Measurements from ENCODE around the gene AP2A2.

- TF ChIP-seq EZH2 (IDR thresholded peaks at IDR 0.05; ENCODE audit: borderline replicate concordance, low read depth, low read length, poor library complexity, severe bottlenecking) (no peak), CTCF (conservative IDR thresholded peaks at IDR 0.05; ENCODE audit: low read depth, low read length) (no peak)
Measured at GRCh38 chr11:1036931-1037330, 111.3 kb downstream of the AP2A2 start.
